GM12874 (cell line): Measurements from ENCODE around the gene NSMCE3.

Source experiments
- CTCF ChIP-seq: IDR thresholded peaks from 2 replicates; pipeline ENCODE4 v1.5.1; 2011; ENCODE audit warnings: low read depth, mild to moderate bottlenecking, control low read depth, low read length, moderate library complexity; ENCODE audit not compliant: insufficient read depth

Gene NSMCE3

GRCh38 chr15:29283381-29283780 is 13.8 kb upstream of the NSMCE3 start:
- no peak for TF ChIP-seq CTCF

- no peak for TF ChIP-seq CTCF
Measured at GRCh38 chr15:29280514-29280913, 10.9 kb upstream of the NSMCE3 start.

GRCh38 chr15:29278436-29279105 is 8.9 kb upstream of the NSMCE3 start:
- no peak for TF ChIP-seq CTCF

GRCh38 chr15:29276366-29276765 is 6.7 kb upstream of the NSMCE3 start:
- no peak for TF ChIP-seq CTCF

- no peak for TF ChIP-seq CTCF
Measured at GRCh38 chr15:29275855-29276254, 6.2 kb upstream of the NSMCE3 start.

- TF ChIP-seq CTCF, result no peak
Measured at GRCh38 chr15:29274946-29275345, 5.3 kb upstream of the NSMCE3 start.

GRCh38 chr15:29272219-29272618 is 2.6 kb upstream of the NSMCE3 start:
- no peak for TF ChIP-seq CTCF
